ENCODE results near the gene ERP44. TPM values are rescaled to one million over a fixed set of nuclear protein-coding genes. Genes with fewer than 3 reads are reported as not detected.

The ERP44 gene
- total RNA-seq, 1 experiment from 2014 or later = 19.5 TPM

DNA sequence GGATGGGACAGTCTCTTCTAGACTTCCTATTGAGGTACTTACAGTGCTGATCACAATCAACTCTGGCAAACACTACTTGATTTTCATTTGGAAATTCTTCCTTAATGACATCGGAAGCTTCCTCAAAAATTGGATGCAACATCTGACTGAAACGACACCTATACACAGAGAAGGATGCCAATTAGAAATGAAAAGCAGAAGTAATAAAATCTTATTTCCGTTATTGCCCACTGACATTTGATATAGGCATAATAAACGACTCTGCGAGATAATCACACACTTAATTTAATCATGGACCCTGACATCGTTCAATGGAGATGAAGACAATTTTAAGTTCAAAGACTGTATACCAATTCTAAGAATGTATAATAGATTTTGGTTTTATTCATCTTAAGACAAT, 46.4 kb downstream of the ERP44 start:
- no TSS peak for BruUV-seq (replicated peaks)
- no peak overlapping the region for H3K4me3 ChIP-seq
- no peaks in the 10 kb centered on the region for H3K9me2 ChIP-seq (ENCODE audit: insufficient read depth)
- no peak overlapping the region for H3K4me2 ChIP-seq
- no peaks in the 10 kb centered on the region for H4K20me1 ChIP-seq (ENCODE audit: insufficient read depth)
- H3K4me1 ChIP-seq (replicated peaks; ENCODE audit: insufficient read depth) = no peaks in the 10 kb centered on the region
- CTCF ChIA-PET = no interaction called here
- intact Hi-C loops (cut with micrococcal nuclease; ENCODE audit: unreplicated experiment) = no loop called here
- DNase-seq = no peak
- no peaks in the 10 kb centered on the region for H3K9me3 ChIP-seq (ENCODE audit: insufficient read depth, low read depth)
- POLR2A ChIA-PET (ENCODE audit: unreplicated experiment) = interaction anchor here (0.6 kb wide), 1 partner anchor 224 kb away, joined by 7 read pairs; no protein-coding TSS in a partner anchor
- no peak for TF ChIP-seq EZH2 (IDR thresholded peaks at IDR 0.05; ENCODE audit: low read depth)
- TF ChIP-seq, protein P1, sequence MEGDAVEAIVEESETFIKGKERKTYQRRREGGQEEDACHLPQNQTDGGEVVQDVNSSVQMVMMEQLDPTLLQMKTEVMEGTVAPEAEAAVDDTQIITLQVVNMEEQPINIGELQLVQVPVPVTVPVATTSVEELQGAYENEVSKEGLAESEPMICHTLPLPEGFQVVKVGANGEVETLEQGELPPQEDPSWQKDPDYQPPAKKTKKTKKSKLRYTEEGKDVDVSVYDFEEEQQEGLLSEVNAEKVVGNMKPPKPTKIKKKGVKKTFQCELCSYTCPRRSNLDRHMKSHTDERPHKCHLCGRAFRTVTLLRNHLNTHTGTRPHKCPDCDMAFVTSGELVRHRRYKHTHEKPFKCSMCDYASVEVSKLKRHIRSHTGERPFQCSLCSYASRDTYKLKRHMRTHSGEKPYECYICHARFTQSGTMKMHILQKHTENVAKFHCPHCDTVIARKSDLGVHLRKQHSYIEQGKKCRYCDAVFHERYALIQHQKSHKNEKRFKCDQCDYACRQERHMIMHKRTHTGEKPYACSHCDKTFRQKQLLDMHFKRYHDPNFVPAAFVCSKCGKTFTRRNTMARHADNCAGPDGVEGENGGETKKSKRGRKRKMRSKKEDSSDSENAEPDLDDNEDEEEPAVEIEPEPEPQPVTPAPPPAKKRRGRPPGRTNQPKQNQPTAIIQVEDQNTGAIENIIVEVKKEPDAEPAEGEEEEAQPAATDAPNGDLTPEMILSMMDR (conservative IDR thresholded peaks at IDR 0.05) = no peak
- peaks cover 4% of the 10 kb centered on the region; the same call in 1 of the 2 replicates for H3K79me2 ChIP-seq (ENCODE audit: low read depth)
- H3K27ac ChIP-seq = no peak overlapping the region
- H2AFZ ChIP-seq = no peak overlapping the region
- H3K36me3 ChIP-seq (ENCODE audit: low read depth) = peaks cover 12% of the 10 kb centered on the region; the same call in 1 of the 2 replicates
- H3K27me3 ChIP-seq (ENCODE audit: insufficient read depth, low read depth) = no peaks in the 10 kb centered on the region
- no peaks in the 10 kb centered on the region for H3F3A ChIP-seq (ENCODE audit: insufficient read depth, low read depth)

DNA sequence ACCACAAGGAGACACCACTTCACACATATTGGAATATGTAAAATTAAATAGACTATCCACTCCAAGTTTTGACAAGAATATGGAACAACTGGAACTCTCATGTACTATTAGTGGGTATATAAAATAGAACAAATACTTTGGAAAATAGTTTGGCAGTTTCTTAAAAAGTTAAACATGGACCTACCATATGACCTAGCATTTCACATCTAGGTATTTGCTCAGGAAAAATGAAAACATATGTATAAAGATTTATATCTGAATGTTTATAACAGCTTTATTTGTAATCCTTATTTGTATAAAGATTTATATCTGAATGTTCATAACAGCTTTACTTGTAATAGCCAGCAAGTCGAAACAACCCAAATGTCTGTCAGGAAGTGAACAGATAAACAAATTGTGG, 49.2 kb downstream of the ERP44 start:
- TF ChIP-seq, protein P1 (conservative IDR thresholded peaks at IDR 0.05) = no peak
- TF ChIP-seq EZH2 (IDR thresholded peaks at IDR 0.05; ENCODE audit: low read depth) = no peak
- no peaks in the 10 kb centered on the region for H3K9me2 ChIP-seq (ENCODE audit: insufficient read depth)
- no peak overlapping the region for H3K27ac ChIP-seq
- ChIA-PET CTCF (no interaction called here), POLR2A (ENCODE audit: unreplicated experiment) (no interaction called here)
- H3F3A ChIP-seq (ENCODE audit: insufficient read depth, low read depth) = no peaks in the 10 kb centered on the region
- intact Hi-C loops (cut with micrococcal nuclease; ENCODE audit: unreplicated experiment) = no loop called here
- H4K20me1 ChIP-seq (ENCODE audit: insufficient read depth) = no peaks in the 10 kb centered on the region
- DNase-seq = no peak
- no peak overlapping the region for H3K4me3 ChIP-seq
- H3K9me3 ChIP-seq (ENCODE audit: insufficient read depth, low read depth) = no peaks in the 10 kb centered on the region
- no peaks in the 10 kb centered on the region for H3K4me1 ChIP-seq (replicated peaks; ENCODE audit: insufficient read depth)
- H3K4me2 ChIP-seq = no peak overlapping the region
- H2AFZ ChIP-seq = no peak overlapping the region
- H3K27me3 ChIP-seq (ENCODE audit: insufficient read depth, low read depth) = no peaks in the 10 kb centered on the region
- no TSS peak for BruUV-seq (replicated peaks)
- peaks cover 12% of the 10 kb centered on the region; the same call in 1 of the 2 replicates for H3K36me3 ChIP-seq (ENCODE audit: low read depth)
- peaks cover 4% of the 10 kb centered on the region; the same call in 1 of the 2 replicates for H3K79me2 ChIP-seq (ENCODE audit: low read depth)

DNA sequence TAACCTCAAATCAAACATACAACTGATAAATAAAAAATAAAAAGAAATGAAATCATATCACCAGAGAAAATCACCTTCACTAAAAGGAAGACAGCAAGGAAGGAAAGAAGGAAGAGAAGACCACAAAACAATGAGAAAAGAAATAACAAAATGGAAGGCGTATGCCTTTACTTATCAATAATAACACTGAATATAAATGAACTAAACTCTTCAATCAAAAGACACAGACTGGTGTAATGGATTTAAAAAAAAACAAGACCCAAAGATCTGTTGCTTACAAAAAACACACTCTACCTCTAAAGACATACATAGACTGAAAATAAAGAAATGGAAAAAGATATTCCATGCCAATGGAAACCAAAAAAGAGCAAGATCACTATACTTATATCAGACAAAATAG, 60.3 kb downstream of the ERP44 start:
- CTCF ChIA-PET = no interaction called here
- H4K20me1 ChIP-seq (ENCODE audit: insufficient read depth) = peaks cover 15% of the 10 kb centered on the region; the same call in 1 of the 2 replicates
- TF ChIP-seq, protein P1 (conservative IDR thresholded peaks at IDR 0.05) = no peak
- no peak for TF ChIP-seq EZH2 (IDR thresholded peaks at IDR 0.05; ENCODE audit: low read depth)
- H3K9me3 ChIP-seq (ENCODE audit: insufficient read depth, low read depth) = no peaks in the 10 kb centered on the region
- 0 out of 2 replicates have a peak, but pooled peaks cover under 1% of the 10 kb centered on the region for H3K36me3 ChIP-seq (ENCODE audit: low read depth)
- no peaks in the 10 kb centered on the region for H3F3A ChIP-seq (ENCODE audit: insufficient read depth, low read depth)
- no peaks in the 10 kb centered on the region for H3K4me1 ChIP-seq (replicated peaks; ENCODE audit: insufficient read depth)
- no peak overlapping the region for H3K27ac ChIP-seq
- POLR2A ChIA-PET (ENCODE audit: unreplicated experiment) = no interaction called here
- no peaks in the 10 kb centered on the region for H3K27me3 ChIP-seq (ENCODE audit: insufficient read depth, low read depth)
- H3K9me2 ChIP-seq (ENCODE audit: insufficient read depth) = no peaks in the 10 kb centered on the region
- BruUV-seq (replicated peaks) = no TSS peak
- intact Hi-C loops (cut with micrococcal nuclease; ENCODE audit: unreplicated experiment) = no loop called here
- H3K79me2 ChIP-seq (ENCODE audit: low read depth) = peaks cover 9% of the 10 kb centered on the region; the same call in 1 of the 2 replicates
- no peak for DNase-seq
- no peak overlapping the region for H2AFZ ChIP-seq
- H3K4me2 ChIP-seq = no peak overlapping the region
- H3K4me3 ChIP-seq = no peak overlapping the region

Measured in PC-9 (cell line).